Measurements from ENCODE around the gene DDX20.

DDX20 gene

GRCh38 chr1:111777301-111777700, 21.6 kb downstream of the DDX20 start:
- Histone ChIP-seq H4K20me1 (ENCODE audit: control insufficient read depth, insufficient read depth, low read depth, low read length) (no peaks in the 10 kb centered on the region; the same call in 1 of the 2 replicates), H3K4me1 (ENCODE audit: control insufficient read depth, low read length) (no peaks in the 10 kb centered on the region), H3F3A (ENCODE audit: control insufficient read depth, insufficient read depth) (no peaks in the 10 kb centered on the region), H3K4me2 (ENCODE audit: low read length) (no peak overlapping the region), H3K9me3 (ENCODE audit: control insufficient read depth, insufficient read depth, low read length) (no peaks in the 10 kb centered on the region), H3K36me3 (ENCODE audit: control insufficient read depth, low read length) (no peaks in the 10 kb centered on the region), H3K9me2 (replicated peaks; ENCODE audit: control insufficient read depth, low read length) (no peaks in the 10 kb centered on the region), H3K4me3 (ENCODE audit: low read length) (no peak overlapping the region), H3K27me3 (ENCODE audit: control insufficient read depth, low read length) (peaks cover 4% of the 10 kb centered on the region; the same call in 1 of the 2 replicates), H3K27ac (ENCODE audit: low read depth, low read length) (no peak overlapping the region), H3K79me2 (ENCODE audit: control insufficient read depth, low read length) (no peaks in the 10 kb centered on the region)
- TF ChIP-seq CTCF (IDR thresholded peaks at IDR 0.05; ENCODE audit: low read depth, low read length, poor library complexity, severe bottlenecking), result no peak
- no peak for TF ChIP-seq EZH2phosphoT487 (IDR thresholded peaks at IDR 0.05; ENCODE audit: borderline replicate concordance, low read length)

- no peak overlapping the region for H3K27ac ChIP-seq (ENCODE audit: low read depth, low read length)
- H3K9me3 ChIP-seq (ENCODE audit: control insufficient read depth, insufficient read depth, low read length), result no peaks in the 10 kb centered on the region
- H3K36me3 ChIP-seq (ENCODE audit: control insufficient read depth, low read length), result no peaks in the 10 kb centered on the region
- no peaks in the 10 kb centered on the region for H3K9me2 ChIP-seq (replicated peaks; ENCODE audit: control insufficient read depth, low read length)
- H3K4me3 ChIP-seq (ENCODE audit: low read length), result no peak overlapping the region
- peaks cover 7% of the 10 kb centered on the region; the same call in 1 of the 2 replicates for H3K27me3 ChIP-seq (ENCODE audit: control insufficient read depth, low read length)
- no peaks in the 10 kb centered on the region for H3K4me1 ChIP-seq (ENCODE audit: control insufficient read depth, low read length)
- H3F3A ChIP-seq (ENCODE audit: control insufficient read depth, insufficient read depth), result no peaks in the 10 kb centered on the region
- TF ChIP-seq CTCF (IDR thresholded peaks at IDR 0.05; ENCODE audit: low read depth, low read length, poor library complexity, severe bottlenecking), result no peak
- TF ChIP-seq EZH2phosphoT487 (IDR thresholded peaks at IDR 0.05; ENCODE audit: borderline replicate concordance, low read length), result no peak
- H3K79me2 ChIP-seq (ENCODE audit: control insufficient read depth, low read length), result no peaks in the 10 kb centered on the region
- H3K4me2 ChIP-seq (ENCODE audit: low read length), result no peak overlapping the region
- no peaks in the 10 kb centered on the region for H4K20me1 ChIP-seq (ENCODE audit: control insufficient read depth, insufficient read depth, low read depth, low read length)
Measured at GRCh38 chr1:111778066-111778465, 22.4 kb downstream of the DDX20 start.

DNA sequence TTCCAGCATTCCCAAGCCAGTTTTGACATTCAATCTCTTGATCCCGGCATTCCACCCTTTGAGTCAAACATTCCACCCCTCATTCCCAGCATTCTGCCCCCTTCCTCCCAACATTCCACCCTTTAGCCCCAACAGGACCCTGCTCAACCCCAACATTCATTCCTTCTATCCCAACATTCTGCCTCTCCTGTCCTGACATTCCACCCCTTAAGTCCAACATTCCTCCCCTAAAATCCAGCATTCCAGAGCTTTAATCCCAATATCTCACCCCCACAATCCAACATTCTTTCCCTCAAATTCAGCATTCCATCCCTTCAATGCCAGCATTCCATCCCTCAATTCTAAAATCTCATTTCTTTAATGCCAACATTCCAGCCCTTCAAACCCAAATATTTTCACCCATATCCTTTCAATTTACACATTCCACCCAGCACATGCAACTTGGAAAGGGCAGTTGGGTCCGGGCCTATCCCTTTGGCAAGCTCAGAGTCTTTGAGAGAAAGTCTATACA, 22.9 kb downstream of the DDX20 start:
- peaks cover 10% of the 10 kb centered on the region; the same call in 1 of the 2 replicates for H3K27me3 ChIP-seq (ENCODE audit: control insufficient read depth, low read length)
- H3K4me1 ChIP-seq (ENCODE audit: control insufficient read depth, low read length), result no peaks in the 10 kb centered on the region

More for the DNA sequence above, 22.9 kb downstream of the DDX20 start:
- Histone ChIP-seq H3K27ac (ENCODE audit: low read depth, low read length) (no peak overlapping the region), H3K9me2 (replicated peaks; ENCODE audit: control insufficient read depth, low read length) (no peaks in the 10 kb centered on the region), H4K20me1 (ENCODE audit: control insufficient read depth, insufficient read depth, low read depth, low read length) (no peaks in the 10 kb centered on the region), H3K36me3 (ENCODE audit: control insufficient read depth, low read length) (no peaks in the 10 kb centered on the region), H3K4me3 (ENCODE audit: low read length) (no peak overlapping the region), H3K79me2 (ENCODE audit: control insufficient read depth, low read length) (no peaks in the 10 kb centered on the region), H3K4me2 (ENCODE audit: low read length) (no peak overlapping the region), H3F3A (ENCODE audit: control insufficient read depth, insufficient read depth) (no peaks in the 10 kb centered on the region), H3K9me3 (ENCODE audit: control insufficient read depth, insufficient read depth, low read length) (no peaks in the 10 kb centered on the region)
- TF ChIP-seq EZH2phosphoT487 (IDR thresholded peaks at IDR 0.05; ENCODE audit: borderline replicate concordance, low read length), result no peak
- TF ChIP-seq CTCF (IDR thresholded peaks at IDR 0.05; ENCODE audit: low read depth, low read length, poor library complexity, severe bottlenecking), result no peak

Measured in DOHH2 (cell line).